GM18519 (cell line): Measurements from ENCODE around the gene FILIP1L.

ENCODE experiments used
- ATAC-seq: cut with Tn5 transposase; IDR thresholded peaks from one replicate; pipeline ENCODE4 v1.9.1; 2021; ENCODE audit warnings: mild to moderate bottlenecking, moderate library complexity; ENCODE audit not compliant: unreplicated experiment, low FRiP score

Gene FILIP1L

GRCh38 chr3:99877031-99877579 is 237.2 kb downstream of the FILIP1L start:
- no peak for ATAC-seq

- ATAC-seq: peak; percentile 85
Measured at GRCh38 chr3:99875929-99876841, 238.1 kb downstream of the FILIP1L start.

GRCh38 chr3:99875581-99875928 is 238.7 kb downstream of the FILIP1L start:
- ATAC-seq: no peak

GRCh38 chr3:99874237-99875002 is 239.9 kb downstream of the FILIP1L start:
- no peak for ATAC-seq

GRCh38 chr3:99873269-99874102 is 240.8 kb downstream of the FILIP1L start:
- no peak for ATAC-seq

GRCh38 chr3:99872923-99873254 is 241.4 kb downstream of the FILIP1L start:
- ATAC-seq: peak; percentile 50

- no peak for ATAC-seq
Measured at GRCh38 chr3:99871231-99872045, 242.9 kb downstream of the FILIP1L start.

GRCh38 chr3:99870712-99871111 is 243.6 kb downstream of the FILIP1L start:
- no peak for ATAC-seq

GRCh38 chr3:99869621-99870020 is 244.7 kb downstream of the FILIP1L start:
- ATAC-seq: no peak

- ATAC-seq: no peak
Measured at GRCh38 chr3:99868311-99868646, 246.0 kb downstream of the FILIP1L start.

- no peak for ATAC-seq
Measured at GRCh38 chr3:99867594-99868310, 246.5 kb downstream of the FILIP1L start.

GRCh38 chr3:99866261-99866761 is 248.0 kb downstream of the FILIP1L start:
- no peak for ATAC-seq

- ATAC-seq: no peak
Measured at GRCh38 chr3:99865321-99865720, 249.0 kb downstream of the FILIP1L start.

- no peak for ATAC-seq
Measured at GRCh38 chr3:99864289-99864688, 250.0 kb downstream of the FILIP1L start.

- ATAC-seq: peak; percentile 49
Measured at GRCh38 chr3:99863588-99863987, 250.7 kb downstream of the FILIP1L start.

GRCh38 chr3:99863002-99863401 is 251.3 kb downstream of the FILIP1L start:
- ATAC-seq: no peak

GRCh38 chr3:99862208-99862607 is 252.1 kb downstream of the FILIP1L start:
- no peak for ATAC-seq

- no peak for ATAC-seq
Measured at GRCh38 chr3:99861216-99861615, 253.1 kb downstream of the FILIP1L start.

GRCh38 chr3:99859825-99860224 is 254.5 kb downstream of the FILIP1L start:
- ATAC-seq: no peak
